Measurements from ENCODE around the gene TSPEAR. TPM values are rescaled to one million over a fixed set of nuclear protein-coding genes. Genes with fewer than 3 reads are reported as not detected.
"Not testable (repeated sequence)": the region's sequence is repeated elsewhere in the genome, so short reads cannot be mapped to it uniquely, and the experiment has no call there.

TSPEAR gene
- total RNA-seq, 6 experiments from 2014 or later, result not detected

- no peaks in the 10 kb centered on the region for H3K9me3 ChIP-seq
- H3K27me3 ChIP-seq, result no peaks in the 10 kb centered on the region
- H3K4me1 ChIP-seq, result peaks cover 0 to 8% (median 0%) of the 10 kb centered on the region in 4 donors
- no peak overlapping the region for H3K4me3 ChIP-seq
- TF ChIP-seq POLR2A (IDR thresholded peaks at IDR 0.05) (no peak), CTCF (IDR thresholded peaks at IDR 0.05) (no peak)
- intact Hi-C loops (cut with DNase I), result no loop called here
- DNase-seq (peak; percentile 70 to 96 (median 82)), ATAC-seq (peak; percentile 88 to 92 (median 90))
- H3K36me3 ChIP-seq, result no peaks in the 10 kb centered on the region
- 19% methylated on average over 18 of the region's 20 CpGs for WGBS (ENCODE audit: insufficient coverage, low coverage, low lambda C conversion rate, missing lambda C conversion rate)
- peak overlapping the region in 1 of 3 donors; percentile 53 for H3K27ac ChIP-seq
Measured at GRCh38 chr21:44593598-44594405, 117.6 kb downstream of the TSPEAR start.

GRCh38 chr21:44592446-44593311 is 118.7 kb downstream of the TSPEAR start, which contains the start of gene KRTAP10-6:
Gene KRTAP10-6, minus strand, starts transcription at chr21:44592505. Its CDS starts 21 bp downstream, at chr21:44592484.
- intact Hi-C loops (cut with DNase I), result no loop called here
- Histone ChIP-seq H3K36me3 (no peaks in the 10 kb centered on the region), H3K4me1 (peaks cover 0 to 8% (median 0%) of the 10 kb centered on the region in 4 donors), H3K9me3 (no peaks in the 10 kb centered on the region), H3K4me3 (no peak within 1 kb of the TSS), H3K27me3 (no peaks in the 10 kb centered on the region), H3K27ac (peak within 1 kb of the TSS in 1 of 3 donors; percentile 53)
- peak in 3 of 4 donors; percentile 7 to 51 (median 36) for ATAC-seq
- TF ChIP-seq CTCF (IDR thresholded peaks at IDR 0.05) (no peak), POLR2A (IDR thresholded peaks at IDR 0.05) (no peak)
- peak in 1 of 3 donors; percentile 51 for DNase-seq
- 50% methylated on average over 1 of the region's 33 CpGs for WGBS (ENCODE audit: insufficient coverage, low coverage, low lambda C conversion rate, missing lambda C conversion rate)

GRCh38 chr21:44591801-44592130 is 119.6 kb downstream of the TSPEAR start:
- not testable (repeated sequence) for ATAC-seq
- WGBS (ENCODE audit: insufficient coverage, low coverage, low lambda C conversion rate, missing lambda C conversion rate), result no CpG with 5 or more reads among the region's 4 CpGs

GRCh38 chr21:44590897-44591800 is 120.2 kb downstream of the TSPEAR start:
- intact Hi-C loops (cut with DNase I); H3K9me3 ChIP-seq; H3K4me3 ChIP-seq; H3K27ac ChIP-seq; H3K4me1 ChIP-seq; H3K27me3 ChIP-seq; H3K36me3 ChIP-seq; ATAC-seq; DNase-seq: not testable (repeated sequence)
- WGBS (ENCODE audit: insufficient coverage, low coverage, low lambda C conversion rate, missing lambda C conversion rate), result 54% methylated on average over 5 of the region's 19 CpGs

More at GRCh38 chr21:44591801-44592130, 119.6 kb downstream of the TSPEAR start:
- H3K27ac ChIP-seq; H3K27me3 ChIP-seq; H3K36me3 ChIP-seq; H3K4me1 ChIP-seq; DNase-seq; H3K4me3 ChIP-seq; intact Hi-C loops (cut with DNase I); H3K9me3 ChIP-seq: not testable (repeated sequence)

GRCh38 chr21:44590311-44590721 is 121.1 kb downstream of the TSPEAR start:
- DNase-seq (no peak), ATAC-seq (no peak)
- H3K9me3 ChIP-seq, result no peaks in the 10 kb centered on the region
- H3K4me1 ChIP-seq, result peaks cover 0 to 8% (median 0%) of the 10 kb centered on the region in 4 donors
- H3K36me3 ChIP-seq, result no peaks in the 10 kb centered on the region
- TF ChIP-seq POLR2A (IDR thresholded peaks at IDR 0.05), result no peak
- TF ChIP-seq CTCF (IDR thresholded peaks at IDR 0.05), result no peak
- WGBS (ENCODE audit: insufficient coverage, low coverage, low lambda C conversion rate, missing lambda C conversion rate), result 80% methylated on average over 1 of the region's 10 CpGs
- H3K4me3 ChIP-seq, result no peak overlapping the region
- intact Hi-C loops (cut with DNase I), result no loop called here
- no peaks in the 10 kb centered on the region for H3K27me3 ChIP-seq
- no peak overlapping the region for H3K27ac ChIP-seq

All from right lobe of liver (tissue), 6 donors.